ENCODE results near the gene ADAM8.
"Not testable (repeated sequence)": the region's sequence is repeated elsewhere in the genome, so short reads cannot be mapped to it uniquely, and the experiment has no call there.

The ADAM8 gene

GRCh38 chr10:133229265-133230043 lies 47.2 kb downstream of the ADAM8 start:
- DNase-seq = no peak

GRCh38 chr10:133227256-133227655 lies 49.4 kb downstream of the ADAM8 start:
- no peak for DNase-seq

GRCh38 chr10:133226251-133226808 lies 50.3 kb downstream of the ADAM8 start:
- no peak for DNase-seq

GRCh38 chr10:133225707-133226191 lies 50.9 kb downstream of the ADAM8 start:
- no peak for DNase-seq

DNA sequence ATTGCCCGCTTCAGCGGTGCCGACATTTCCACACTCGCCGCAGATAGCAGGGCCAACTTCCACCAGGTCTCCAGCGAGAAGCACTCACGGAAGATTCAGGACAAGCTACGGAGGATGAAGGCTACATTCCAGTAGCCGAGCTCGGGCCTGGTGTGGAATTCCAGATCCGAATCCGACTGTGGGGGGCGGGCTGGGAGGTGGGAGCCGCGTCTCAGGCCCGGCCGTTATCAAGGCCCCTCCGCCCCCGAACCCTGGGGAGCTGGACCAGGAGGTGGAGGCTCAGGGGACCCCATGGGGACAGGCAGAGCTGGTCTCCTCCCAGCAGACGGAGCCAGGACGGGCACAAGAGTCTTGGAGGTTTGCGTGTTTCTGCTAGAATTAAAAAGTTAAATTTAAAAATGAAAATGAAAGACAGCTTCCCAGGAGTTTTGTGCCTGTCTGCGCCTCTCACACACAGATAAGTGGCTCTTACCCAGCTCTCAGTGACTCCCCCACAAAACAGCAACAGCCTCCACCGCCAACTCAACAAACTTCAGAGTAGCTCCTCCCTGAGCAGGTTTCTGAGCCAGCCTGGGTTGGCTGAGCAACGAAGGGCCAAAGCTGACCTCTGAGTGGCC lies 51.8 kb downstream of the ADAM8 start:
- no peak for DNase-seq

DNA sequence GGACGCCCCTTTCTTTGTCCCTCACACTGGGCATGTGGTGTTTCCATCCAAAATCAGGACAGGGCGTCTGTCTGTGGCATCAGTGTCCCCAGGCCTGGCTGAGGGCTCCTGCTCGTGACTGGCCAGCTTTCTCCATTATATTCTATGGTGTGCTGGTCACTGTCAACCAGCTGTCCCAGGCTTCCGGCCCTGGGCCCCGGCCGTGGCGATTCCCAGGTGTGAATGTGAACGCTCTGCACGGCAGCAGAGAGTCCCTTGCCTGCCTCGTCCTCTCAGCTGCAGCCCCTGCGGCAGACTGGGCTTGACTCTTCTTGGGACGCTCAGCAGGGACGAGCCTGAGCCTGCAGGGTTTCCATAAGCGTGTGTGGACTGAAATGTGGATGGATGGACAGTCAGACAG lies 52.6 kb downstream of the ADAM8 start:
- no peak for DNase-seq

- DNase-seq = not testable (repeated sequence)
Observed at GRCh38 chr10:133221756-133222155, 54.9 kb downstream of the ADAM8 start.

DNA sequence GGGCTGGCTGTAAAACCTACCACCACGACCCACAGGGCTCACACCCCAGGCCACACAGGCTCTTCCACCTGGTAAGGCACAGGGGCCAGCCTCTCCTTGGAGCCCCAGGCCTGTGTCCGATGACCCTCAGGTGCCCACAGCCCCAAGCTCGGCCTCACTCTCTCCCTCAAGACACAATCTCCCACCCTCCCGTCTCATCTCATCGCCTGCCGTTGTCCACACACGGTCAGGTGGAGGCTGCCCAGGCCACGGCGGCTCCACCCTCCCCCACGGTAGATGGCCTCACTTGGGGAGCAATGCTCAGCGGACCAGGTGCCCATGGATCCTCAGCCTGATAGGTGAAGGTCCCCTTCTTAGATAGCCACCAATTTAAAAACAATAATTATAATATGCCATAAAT lies 55.3 kb downstream of the ADAM8 start:
- DNase-seq = no peak

- no peak for DNase-seq
Observed at GRCh38 chr10:133219782-133220181, 56.9 kb downstream of the ADAM8 start.

GRCh38 chr10:133218891-133219290 lies 57.8 kb downstream of the ADAM8 start:
- no peak for DNase-seq

GRCh38 chr10:133217800-133218589 lies 58.7 kb downstream of the ADAM8 start:
- no peak for DNase-seq

DNA sequence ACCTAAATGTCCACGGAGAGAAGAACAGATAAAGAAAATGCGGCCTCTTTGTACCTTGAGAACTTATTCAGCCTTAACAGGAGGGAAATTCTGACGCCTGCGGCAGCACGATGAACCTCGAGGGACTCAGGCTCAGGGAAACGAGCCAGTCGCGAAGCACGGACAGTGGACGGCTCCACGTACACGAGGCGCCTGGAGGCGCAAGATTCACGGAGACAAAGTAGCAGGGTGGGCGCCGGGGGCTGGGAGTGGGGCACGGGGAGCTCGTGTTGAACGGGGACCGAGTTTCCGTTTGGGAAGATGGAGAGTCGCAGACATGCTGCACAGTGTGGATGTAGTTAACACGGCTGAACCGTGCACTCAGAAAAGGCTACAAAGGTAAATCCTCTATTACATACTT lies 59.9 kb downstream of the ADAM8 start:
- no peak for DNase-seq

DNA sequence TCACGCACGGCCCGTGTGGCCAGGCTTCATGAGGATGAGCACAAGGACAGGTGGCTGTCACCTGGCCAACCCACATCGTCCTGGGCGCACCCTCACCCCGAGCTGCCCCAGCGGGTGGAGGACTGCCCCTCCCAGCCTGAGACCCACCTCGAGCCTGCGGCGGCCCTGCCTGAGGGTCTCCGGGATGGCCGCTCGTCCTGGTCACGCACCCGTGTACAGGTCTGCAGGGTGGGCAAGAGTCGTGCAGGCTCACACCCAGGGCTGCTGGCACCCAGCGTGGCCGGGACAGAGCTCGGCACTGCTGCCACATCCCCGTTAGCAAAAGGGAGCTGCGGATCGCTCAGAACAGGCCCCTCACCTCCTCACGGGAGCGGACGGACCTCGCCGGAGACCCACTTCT lies 61.1 kb downstream of the ADAM8 start:
- DNase-seq = no peak

DNA sequence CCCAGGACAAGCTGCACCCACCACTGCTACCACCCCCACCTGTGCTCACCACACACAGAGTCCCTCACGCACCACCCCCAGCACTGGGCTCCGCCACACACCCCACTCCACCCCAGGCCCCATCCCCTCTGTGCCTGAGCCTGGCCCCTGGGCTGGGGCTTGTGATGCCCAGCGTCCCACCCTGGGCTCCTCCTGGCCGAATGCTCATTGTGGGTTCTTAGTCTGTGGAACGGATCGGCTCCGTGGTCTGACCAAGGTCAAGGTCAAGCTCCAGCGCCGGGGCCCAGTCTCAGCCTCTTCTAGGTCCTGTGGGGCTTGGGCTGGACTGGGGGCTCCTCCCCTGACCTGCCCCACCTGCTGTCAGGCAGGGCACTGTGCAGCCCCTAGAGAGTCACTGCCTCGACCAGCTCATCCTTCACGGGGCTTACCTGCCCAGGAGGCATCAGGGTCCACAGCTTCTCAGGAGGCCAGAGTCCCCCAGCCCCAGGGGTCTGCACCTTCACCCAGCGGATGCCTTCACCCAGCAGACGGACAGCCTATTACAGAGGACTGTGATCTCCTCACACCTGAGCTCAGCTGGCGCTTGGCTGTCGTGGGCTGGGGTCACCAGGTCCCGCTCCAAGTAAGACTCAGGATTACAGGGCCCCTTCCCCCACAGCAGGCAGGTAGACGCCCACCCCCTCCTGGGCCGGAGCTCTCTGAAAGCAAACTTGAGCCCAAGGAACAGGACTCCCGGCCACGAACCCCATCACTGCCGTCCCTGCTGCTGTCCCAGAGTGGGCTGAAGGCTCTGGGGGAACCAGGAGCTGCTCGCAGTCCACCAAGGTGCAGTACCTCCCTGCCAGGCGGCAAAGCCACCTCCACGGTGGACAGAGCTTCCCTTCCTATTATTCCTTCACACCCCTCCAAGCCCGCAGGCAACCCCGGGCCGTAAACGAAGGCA lies 61.9 kb downstream of the ADAM8 start:
- no peak for DNase-seq

DNA sequence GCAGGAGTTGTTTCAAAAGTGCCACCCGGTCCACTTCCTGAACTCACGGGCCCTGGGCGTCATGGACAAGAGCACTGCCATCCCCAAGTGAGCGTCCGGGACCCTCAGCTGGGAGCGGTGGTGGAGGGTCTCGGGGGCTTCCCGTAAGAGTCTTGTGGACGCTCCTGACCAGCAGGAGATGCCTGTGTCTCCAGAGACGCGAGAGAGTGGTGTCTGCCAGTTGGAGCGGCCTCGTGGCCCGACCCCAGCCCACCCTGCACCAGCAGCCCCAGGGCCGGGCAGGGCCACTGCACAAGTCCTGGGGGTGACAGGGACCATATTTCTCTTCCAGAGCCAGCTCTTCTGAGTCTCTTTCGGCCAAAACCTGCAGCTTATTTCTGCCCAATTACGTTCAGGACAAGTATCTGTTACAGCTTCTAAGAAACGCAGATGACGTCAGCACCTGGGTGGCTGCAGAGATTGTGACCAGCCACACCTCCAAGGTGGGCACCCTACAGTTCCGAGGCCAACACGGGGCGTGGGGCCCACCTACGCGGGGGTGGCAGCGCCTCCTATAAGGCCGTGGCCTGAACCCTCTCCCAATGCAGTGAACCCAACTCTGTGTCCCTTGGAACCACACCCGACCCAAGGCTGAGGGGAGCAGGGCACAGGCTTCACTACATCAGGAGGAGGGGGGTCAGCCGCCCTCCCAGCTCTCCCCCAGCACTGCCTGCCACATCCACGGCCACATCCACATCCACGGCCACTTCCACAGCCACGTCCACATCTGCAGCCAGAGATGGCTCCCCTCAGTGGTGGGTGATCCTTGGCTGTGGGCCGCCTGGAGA lies 62.8 kb downstream of the ADAM8 start:
- no peak for DNase-seq

- no peak for DNase-seq
Observed at GRCh38 chr10:133212853-133213494, 63.7 kb downstream of the ADAM8 start.

Data from NCI-H1048 (cell line).